HG03159 (cell line): ENCODE measurements around the gene DMD.
"Not testable (repeated sequence)": the region's sequence is repeated elsewhere in the genome, so short reads cannot be mapped to it uniquely, and the experiment has no call there.

Experiments
- ATAC-seq: cut with Tn5 transposase; IDR thresholded peaks from one replicate; pipeline ENCODE4 v1.9.1; 2021; ENCODE audit warnings: mild to moderate bottlenecking, moderate library complexity; ENCODE audit not compliant: unreplicated experiment

DMD gene

DNA sequence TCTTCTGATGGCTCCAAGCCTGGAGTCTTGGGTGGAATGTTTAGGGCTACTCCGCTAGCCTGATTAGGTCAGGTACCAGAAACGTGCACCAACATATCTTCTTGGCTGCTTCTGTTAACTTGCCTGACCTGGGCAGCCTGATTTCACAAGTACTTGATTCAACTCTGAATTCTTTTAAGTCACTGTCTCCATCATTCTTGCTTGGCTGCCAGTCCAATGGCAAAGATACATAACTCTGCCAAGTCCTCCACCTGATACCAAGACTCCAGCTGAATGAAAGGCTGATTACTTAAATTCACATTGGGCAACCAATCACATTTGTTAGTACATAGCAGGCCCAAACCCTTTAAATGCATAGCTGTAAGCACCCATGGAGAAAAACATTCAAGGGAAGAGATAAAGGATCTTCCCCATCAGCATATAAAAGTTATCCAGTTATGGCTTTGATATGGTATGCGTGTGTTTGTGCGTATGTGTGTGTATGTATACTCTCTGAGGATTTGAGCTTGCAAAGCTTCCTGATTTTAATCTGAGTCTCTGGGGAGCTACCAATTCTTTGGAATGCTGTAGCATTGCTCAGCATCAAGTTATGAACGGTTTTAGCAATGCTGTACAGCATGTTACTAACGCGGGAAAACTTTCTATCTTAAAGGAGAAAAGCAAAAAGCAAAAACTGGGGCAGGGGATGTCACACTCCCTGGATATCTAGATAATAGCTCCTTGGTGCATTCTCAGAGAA lies 917.2 kb downstream of the DMD start:
- no peak for ATAC-seq

DNA sequence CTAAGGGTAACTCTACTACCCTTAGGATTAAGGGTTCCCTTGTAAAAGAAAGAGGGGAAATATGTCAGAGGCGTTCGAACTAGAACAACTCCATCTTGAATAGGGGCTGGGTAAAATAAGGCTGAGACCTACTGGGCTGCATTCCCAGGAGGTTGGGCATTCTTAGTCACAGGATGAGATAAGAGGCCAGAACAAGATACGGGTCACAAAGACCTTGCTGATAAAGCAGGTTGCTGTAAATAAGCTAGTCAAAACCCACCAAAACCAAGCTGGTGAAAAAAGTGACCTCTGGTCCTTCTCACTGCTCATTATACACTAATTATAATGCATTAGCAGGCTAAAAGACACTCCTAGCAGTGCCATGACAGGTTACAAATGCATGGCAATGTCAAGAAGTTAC lies 922.0 kb downstream of the DMD start:
- no peak for ATAC-seq

DNA sequence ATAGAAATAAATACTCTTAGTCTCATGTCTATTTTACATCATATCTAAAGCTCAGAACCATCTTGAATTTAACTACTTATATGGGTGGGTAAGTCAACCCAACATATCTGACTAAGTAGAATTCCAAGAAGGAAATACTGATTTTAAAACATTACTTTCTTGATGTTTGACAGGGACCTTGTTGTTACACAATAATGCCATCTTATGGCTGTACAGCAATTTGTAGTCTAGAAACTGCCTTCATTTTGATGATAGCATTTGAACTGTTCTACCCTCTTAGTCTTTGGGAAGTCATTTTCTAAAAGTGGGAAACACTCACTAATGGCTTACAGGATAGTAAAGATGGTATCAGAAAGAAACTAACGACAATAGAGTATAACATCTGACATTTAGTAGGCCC lies 929.5 kb downstream of the DMD start:
- no peak for ATAC-seq

DNA sequence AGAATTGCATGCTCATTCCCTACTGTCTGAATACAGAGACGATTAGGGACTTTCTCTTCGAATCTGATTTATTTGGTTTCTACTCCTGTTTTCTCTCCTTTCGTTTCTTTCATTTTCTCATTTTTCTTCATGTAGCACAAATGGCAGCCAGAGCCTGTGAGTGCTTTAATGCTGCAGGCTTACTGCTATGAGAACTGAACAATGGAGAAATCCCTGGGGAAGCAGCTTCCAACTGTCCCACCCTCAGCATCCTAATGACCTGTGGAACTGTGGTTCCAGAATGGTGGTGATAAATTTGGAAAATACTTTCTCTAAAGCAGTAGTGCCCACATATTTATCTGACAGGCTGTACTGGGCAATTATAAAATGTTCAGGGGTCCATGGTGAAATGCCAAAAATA lies 930.4 kb downstream of the DMD start:
- no peak for ATAC-seq

DNA sequence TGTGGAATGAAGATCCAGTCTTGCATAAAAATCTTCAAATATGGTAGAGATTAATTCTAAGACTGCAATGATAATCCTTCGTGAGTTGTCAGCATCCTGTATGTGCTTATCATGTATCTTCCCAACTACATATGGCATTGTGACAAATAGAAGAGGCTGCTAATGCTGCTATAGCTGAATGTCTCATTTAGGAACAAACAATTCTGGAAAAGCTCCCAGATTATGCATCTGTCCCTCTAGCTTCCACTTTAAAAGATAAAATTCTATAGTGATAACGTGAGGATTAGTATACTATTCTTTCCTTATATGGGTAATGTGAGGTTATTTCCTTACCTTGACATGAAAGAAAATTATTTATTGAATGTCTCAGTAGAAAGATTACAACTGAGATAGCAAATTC lies 930.9 kb downstream of the DMD start:
- ATAC-seq, result no peak

DNA sequence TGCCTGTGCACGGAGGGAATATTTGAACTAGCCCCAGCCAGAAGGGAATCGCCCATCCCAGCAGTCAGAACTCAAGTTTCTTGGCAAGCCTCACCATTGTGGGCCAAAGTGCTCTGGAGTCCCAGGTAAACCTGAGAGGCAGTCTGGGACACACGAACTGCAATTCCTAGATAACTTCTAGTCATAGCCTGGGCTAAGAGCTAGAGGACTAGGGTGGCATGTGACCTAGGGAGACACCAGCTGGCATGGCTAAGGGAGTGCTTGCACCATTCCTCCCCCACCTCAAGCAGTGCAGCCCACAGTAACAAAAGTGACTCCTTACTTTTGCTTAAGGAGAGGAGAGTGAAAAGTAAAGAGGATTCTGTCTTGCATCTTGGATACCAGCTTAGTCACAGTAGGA lies 935.2 kb downstream of the DMD start:
- ATAC-seq, result no peak

DNA sequence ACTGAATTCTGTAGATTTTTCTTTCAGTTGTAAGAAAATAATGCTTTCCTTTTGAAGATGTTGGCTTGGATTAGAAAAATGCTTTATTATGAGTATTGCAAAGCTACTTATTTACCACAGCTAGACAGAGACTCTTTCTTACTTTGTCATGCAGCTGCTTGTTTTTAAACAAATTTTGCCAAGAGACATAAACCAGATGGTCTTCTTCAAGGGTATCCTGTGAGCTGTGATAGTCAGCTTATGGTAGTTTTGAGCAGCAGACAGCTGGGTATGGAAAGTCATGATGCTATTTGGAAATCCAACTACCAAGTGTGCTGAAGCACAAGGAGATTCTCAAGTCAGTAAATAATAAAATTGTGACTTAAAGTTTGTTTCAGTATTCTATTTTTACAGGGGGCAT lies 941.5 kb downstream of the DMD start:
- no peak for ATAC-seq

DNA sequence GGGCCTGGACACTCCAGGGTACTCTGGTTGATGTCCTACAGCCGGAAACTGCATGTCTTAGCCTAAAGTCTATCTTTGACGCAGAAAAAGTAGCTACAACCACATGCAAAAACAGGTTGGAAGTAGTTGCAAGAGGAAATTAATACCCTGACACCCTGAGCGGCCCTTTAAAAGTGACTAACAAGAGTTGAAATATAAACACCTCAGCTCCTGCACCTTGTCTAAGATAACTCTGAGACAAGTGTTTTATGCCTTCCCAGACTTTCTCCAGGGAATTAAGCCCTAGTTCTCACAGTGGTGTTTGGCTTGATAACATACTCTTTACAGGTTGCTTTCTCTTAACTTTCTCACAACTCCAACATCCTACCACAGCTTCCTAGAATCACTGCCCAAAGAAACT lies 943.1 kb downstream of the DMD start:
- ATAC-seq, result no peak

DNA sequence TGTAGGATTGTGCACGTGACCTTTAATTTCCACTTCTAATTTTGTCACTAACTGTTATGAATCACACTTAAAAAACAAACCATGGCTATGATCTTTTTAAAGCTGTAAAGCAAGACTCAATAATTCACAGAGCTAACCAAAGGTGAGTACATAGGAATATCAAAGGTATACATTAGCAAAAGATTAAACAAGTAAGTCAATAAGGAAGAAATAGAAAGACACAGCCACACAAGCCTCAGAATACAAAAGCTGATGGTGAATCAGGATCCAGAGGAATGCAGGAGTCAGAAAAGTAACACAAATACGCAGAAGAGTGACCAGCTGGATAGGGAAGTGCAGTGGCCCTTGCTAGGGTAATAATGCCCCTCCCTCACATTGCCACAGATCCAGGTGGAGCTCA lies 943.6 kb downstream of the DMD start:
- no peak for ATAC-seq

DNA sequence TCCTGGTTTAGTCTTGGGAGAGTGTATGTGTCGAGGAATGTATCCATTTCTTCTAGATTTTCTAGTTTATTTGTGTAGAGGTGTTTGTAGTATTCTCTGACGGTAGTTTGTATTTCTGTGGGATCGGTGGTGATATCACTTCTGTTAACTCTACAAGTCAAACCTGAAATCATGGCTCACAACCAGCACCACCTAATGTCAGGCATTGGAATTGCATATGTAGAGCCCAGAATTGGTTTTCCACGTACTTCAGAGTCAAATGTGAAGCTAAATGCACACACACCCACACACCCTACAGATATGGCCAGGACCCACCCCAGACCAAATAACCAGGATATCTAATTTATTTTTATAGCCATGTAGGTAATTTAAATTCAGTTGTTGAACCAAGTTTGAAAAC lies 964.7 kb downstream of the DMD start:
- ATAC-seq, result not testable (repeated sequence)

DNA sequence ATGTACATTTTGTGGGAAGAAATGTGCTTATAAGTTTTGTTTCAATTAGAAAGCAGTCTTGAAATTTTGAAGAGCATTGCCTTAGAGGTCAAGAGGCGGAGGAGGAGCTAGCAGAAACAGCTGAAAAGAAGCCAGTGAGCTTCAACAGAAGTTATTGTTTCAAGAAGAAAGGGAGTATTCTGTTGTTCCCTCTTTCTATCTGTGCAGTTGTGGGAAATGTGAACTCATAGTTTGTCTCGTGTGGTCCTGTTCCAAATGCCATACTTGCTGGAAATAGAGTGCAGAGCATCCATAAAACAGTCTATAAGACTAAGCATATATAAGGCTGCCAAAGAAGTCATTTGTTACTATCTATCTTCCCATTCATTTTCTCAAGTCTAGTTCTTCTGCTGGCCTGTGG lies 1015.7 kb downstream of the DMD start:
- no peak for ATAC-seq

DNA sequence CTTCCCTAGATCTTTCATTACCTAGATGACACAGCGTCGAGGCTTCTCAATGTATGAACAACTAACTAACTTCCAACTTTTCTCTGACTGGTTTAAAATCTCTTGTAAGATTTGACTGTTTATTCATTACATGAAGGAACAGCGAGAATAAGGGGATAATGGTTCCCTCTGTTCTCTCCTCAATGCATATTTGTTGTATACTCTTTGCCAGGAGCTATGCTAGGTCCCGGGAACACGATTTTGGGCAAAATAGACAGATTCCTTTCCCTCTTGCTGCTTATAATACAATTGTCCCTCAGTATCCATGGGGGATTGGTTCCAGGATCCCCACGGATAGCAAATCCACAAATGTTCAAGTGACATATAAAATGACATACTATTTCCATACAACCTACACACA lies 1020.0 kb downstream of the DMD start:
- no peak for ATAC-seq

DNA sequence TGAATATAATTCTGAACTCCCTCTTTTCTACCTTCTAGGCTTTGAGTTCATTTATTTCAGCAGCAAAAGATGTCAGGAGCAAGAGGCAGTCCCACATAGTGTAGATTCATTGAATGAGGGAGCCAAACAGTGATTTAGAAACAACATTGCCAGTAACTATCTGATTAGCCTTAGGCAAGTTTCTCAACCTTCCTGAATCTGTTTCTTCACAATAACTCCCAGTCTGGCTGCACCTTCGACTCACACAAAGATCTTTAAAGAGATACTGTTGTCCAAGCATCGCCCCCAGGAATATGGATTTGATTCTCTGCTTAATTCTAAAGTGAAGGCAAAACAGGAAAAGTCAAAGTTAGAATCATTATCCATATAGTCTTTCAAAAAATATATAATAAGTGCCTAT lies 1026.2 kb downstream of the DMD start:
- ATAC-seq, result no peak

DNA sequence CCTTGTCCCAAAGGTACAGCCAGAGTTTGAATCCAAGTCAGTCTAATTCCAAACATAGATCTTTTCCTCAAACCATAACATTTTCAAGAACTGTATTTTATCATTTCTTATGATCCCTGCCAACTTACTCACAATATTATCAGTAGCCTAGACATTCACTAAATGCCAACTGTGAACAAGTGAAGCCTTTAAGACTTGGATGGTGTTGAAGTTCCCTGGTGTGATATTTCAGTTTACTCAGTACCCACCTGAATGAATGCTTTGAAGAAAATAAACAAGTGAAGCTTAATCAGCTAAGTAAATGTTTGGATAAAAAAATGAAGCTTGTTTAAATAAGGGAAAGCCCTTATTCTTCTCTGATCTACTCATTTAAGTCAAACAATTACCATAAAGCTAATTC lies 1028.3 kb downstream of the DMD start:
- no peak for ATAC-seq

DNA sequence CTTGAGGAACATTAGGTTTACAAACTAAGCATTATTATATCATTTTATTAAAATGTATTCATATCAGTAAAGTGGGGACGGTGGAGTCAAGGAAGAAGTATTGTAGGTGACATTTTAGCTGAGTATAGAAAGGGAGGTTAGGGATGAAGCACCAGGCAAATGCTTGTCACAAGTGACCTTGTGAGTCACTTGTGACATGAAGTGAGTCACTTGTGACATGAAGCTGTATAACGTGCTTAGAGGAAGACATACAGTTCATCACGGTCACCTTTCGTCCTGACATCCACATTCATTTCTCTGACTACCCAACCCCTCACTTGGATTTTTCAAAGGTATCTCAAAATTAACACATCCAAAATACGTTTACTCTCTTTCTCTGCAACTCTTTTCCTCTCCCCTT lies 1034.8 kb downstream of the DMD start:
- no peak for ATAC-seq

DNA sequence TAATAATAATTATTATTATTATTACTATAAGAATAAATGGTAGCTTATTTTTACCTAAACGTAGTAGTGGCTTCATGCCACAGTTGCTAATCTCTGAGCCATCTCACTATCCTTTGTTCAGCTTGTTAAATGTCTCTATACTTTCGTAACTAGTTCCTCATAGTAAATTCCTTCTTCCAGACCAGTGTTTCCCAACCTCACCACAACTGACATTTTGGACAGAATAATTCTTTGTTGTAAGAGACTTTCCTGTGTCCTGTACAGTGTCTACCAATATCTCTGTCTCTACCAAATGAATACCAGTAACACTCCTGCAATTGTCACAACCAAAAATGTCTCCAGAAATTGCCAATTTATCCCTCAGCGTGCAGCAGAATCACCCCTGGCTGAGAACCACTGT lies 1040.9 kb downstream of the DMD start:
- no peak for ATAC-seq

DNA sequence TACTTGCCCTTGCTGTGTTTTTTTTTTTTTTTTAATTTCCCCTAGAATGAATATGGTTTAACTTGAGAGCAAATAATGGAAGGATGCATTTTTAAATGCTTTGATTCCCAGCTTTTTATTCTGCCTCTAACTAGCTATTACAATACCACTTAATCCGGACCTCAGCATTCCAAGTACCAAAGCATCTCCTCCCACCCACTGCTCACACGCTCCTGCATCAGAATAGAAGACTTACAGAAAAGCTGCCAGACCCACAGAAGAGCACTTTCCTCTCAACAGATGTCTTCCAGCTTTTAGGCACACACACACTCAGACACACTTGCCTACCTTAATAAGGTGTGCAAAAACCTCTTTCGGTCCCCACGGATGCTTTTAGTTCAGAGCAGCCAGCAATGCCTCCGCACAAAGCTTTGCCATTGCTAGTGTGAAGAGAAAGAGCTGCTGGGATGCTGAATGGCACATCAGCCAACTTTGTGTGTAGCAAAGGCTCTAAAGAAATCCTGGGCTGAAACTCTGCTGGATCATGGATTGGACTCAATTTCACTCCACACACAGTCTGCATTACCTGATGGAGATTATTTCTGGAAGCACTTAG lies 1056.2 kb downstream of the DMD start:
- no peak for ATAC-seq

DNA sequence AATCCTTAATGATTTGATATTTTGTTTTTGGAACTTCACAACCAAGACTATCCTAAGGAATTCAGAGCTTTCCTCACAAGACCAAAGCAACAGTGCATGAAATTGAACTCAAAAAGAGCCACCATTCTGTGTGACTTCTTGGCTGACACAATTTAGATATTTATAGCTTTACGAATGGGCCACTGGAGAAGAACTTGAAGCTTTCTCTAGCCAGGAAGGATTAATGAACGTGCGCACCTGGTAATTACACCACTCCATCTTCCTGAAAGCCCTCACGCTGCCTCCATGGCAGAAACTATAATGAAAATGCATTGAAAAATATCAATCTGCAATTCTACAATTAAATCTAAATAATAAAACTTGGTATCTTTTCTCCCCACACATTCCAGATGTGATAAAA lies 1057.8 kb downstream of the DMD start:
- ATAC-seq, result no peak

DNA sequence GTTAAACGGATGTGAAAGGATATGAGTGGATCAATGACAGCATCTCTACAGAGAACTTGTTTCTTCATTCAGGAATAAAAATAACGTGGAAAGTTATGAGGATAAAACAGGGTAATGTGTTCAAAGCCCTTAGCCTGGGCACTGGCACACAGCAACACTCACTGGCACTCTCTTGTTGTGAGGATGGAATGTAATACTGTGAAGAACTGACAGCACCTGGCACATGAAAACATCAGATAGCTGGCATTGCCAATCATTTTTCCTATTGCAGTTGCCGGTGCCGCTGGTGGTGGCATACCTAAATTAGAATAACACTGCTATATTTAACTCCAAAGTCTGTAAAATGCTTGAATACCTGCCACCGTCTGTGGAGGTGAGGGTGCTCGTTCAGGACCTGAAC lies 1061.2 kb downstream of the DMD start:
- no peak for ATAC-seq

DNA sequence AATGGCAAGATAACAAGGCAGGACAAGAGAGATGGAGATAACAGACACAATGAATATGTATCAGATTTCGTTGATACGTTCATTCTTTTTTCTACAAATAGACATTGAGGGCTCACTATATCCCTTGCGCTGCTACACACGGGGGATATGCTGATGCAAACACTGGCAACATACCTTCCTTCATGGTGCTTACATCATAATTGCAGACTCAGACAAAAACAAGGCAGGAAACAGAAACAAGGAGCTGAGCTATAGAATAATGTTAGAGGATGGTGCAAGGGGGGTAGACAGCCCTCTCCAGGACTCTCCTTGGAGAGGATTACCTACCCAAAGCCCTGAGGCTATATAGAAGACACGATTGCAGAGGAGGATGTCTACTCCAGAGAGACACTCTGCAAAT lies 1069.5 kb downstream of the DMD start:
- no peak for ATAC-seq

DNA sequence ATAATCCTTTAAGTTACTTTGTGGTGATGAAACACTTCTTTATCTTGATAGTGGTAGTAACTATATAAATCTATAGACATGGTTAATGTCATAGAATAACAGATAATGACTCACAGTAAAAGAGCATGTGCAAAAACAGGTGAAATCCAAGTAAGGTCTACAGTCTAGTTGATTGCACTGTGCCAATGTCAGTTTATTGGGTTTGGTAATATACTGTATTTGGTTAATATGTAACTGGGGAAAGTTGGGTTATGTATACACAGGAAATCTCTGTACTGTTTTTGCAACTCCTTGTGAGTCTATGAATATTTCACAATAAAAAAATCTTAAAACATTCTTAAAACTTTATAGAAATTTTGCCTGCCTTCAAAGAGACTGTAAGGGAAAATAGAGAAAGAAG lies 1071.9 kb downstream of the DMD start:
- no peak for ATAC-seq

DNA sequence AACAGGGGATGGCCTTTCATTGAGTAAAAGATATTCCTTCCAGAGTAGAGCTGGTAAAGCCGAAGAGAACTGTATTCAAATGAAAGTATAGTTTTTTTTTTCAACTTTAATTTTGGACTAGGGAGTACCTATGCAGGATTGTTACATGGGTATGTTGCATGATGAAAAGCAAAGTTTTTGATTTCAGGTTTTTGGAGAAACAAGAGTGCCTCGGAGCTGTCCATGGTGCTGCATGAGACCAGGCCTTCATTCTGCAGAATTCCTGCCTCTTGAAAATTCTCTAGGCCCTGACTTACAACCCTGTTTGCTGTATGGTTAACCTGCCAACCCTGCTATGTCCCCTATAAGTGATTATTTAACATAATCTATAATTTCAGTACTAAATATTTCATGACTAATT lies 1073.8 kb downstream of the DMD start:
- no peak for ATAC-seq

DNA sequence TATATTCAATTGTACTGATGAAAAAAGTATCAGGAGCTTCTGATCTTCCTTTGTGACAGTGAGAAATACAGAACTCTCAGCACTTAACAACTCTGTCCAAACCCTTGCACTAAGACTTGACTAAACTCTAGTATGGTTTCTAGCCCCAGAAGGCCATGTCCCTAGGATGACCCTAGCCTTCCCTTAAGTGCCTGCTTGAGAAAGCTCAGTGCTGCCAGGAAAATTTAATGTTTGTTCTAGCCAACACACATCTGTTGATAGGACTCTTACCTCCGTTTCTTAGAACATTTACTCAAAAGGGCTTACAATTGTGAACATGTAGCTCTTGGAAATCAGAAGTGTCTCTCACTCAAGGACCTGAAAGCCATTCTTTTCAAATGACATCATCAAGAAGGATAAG lies 1084.4 kb downstream of the DMD start:
- ATAC-seq, result no peak
